Keratinocyte (primary cell): Measurements from ENCODE around the gene RBM18.

Source experiments
- EZH2 ChIP-seq: IDR thresholded peaks from one replicate; pipeline ENCODE4 v1.6.1; 2012; ENCODE audit warnings: inconsistent platforms, mild to moderate bottlenecking, low read length, moderate library complexity
- TF ChIP-seq, protein P1 (sequence below), 3 experiments: IDR thresholded peaks in 1 of 3; conservative IDR thresholded peaks in 1 of 3; optimal IDR thresholded peaks in 1 of 3; 2 replicates in 2 of 3; 3 replicates in 1 of 3; pipeline versions ENCODE3 to v1.5.1; 2011; ENCODE audit warnings: low read length in 3 of 3, mild to moderate bottlenecking in 3 of 3, moderate library complexity in 2 of 3, control low read depth in 1 of 3, inconsistent platforms in 1 of 3; ENCODE audit not compliant: insufficient read depth in 2 of 3; ENCODE audit errors: extremely low read depth in 1 of 3

- TF ChIP-seq, protein P1, sequence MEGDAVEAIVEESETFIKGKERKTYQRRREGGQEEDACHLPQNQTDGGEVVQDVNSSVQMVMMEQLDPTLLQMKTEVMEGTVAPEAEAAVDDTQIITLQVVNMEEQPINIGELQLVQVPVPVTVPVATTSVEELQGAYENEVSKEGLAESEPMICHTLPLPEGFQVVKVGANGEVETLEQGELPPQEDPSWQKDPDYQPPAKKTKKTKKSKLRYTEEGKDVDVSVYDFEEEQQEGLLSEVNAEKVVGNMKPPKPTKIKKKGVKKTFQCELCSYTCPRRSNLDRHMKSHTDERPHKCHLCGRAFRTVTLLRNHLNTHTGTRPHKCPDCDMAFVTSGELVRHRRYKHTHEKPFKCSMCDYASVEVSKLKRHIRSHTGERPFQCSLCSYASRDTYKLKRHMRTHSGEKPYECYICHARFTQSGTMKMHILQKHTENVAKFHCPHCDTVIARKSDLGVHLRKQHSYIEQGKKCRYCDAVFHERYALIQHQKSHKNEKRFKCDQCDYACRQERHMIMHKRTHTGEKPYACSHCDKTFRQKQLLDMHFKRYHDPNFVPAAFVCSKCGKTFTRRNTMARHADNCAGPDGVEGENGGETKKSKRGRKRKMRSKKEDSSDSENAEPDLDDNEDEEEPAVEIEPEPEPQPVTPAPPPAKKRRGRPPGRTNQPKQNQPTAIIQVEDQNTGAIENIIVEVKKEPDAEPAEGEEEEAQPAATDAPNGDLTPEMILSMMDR (optimal IDR thresholded peaks at IDR 0.05 in 1 of 3, IDR thresholded peaks at IDR 0.05 in 1 of 3, conservative IDR thresholded peaks at IDR 0.05 in 1 of 3; ENCODE audit: extremely low read depth in 1 of 3, insufficient read depth in 2 of 3, low read length in 3 of 3): no peak
- no peak for TF ChIP-seq EZH2
Measured at GRCh38 chr9:122216798-122217418, 47.7 kb downstream of the RBM18 start.
